ENCODE data around the gene TMEM201.
"Not testable (repeated sequence)": the region's sequence is repeated elsewhere in the genome, so short reads cannot be mapped to it uniquely, and the experiment has no call there.

Gene TMEM201

GRCh38 chr1:9601942-9602793 is 13.5 kb downstream of the TMEM201 start:
- no peak for DNase-seq

- DNase-seq = no peak
These were observed 14.1 kb downstream of the TMEM201 start for GRCh38 chr1:9602794-9603167.

DNA sequence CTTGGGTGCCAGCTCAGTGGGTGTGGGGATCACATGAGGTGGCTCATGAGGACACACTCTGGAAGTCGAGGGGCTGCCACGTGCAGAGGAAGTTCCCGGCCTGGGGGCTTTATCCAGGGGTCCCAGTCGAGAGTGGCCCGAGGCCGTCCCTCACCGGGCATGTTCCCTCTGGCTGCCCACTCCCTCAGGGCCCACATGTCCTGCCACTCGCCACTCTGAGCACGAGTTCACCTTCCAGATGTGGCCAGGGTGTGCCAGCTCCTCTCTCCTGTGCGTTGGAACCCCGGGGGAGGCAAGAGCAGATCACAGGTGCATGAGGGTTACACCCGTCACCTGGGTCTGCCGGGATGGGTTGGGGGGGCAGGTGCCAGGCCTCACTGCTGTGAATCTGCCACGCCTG is 14.6 kb downstream of the TMEM201 start:
- DNase-seq = no peak

GRCh38 chr1:9603766-9604753 is 15.3 kb downstream of the TMEM201 start:
- DNase-seq = no peak

- DNase-seq = no peak
These were observed 16.1 kb downstream of the TMEM201 start for GRCh38 chr1:9604836-9605235.

GRCh38 chr1:9605946-9606455 is 17.3 kb downstream of the TMEM201 start:
- no peak for DNase-seq

DNA sequence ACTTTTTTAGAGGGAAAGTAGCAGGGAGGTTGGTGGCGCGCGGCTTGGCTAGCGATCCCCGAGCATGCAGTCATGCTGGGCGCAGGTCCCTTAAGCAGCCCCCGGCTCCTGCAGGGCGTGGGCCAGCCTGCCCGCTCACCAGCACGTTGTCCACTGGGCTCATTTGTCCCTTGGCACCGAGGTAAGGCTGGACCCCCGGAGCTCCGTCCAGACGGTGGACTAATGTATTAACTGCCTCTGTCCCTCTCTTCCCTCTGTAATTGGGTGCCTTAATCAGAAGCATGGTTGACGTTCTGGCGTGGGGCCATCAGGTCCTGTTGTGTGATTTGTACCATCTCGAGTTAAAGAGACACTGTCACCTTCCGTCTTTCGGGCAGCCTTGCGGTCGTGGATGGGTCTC is 17.7 kb downstream of the TMEM201 start:
- DNase-seq = no peak

DNA sequence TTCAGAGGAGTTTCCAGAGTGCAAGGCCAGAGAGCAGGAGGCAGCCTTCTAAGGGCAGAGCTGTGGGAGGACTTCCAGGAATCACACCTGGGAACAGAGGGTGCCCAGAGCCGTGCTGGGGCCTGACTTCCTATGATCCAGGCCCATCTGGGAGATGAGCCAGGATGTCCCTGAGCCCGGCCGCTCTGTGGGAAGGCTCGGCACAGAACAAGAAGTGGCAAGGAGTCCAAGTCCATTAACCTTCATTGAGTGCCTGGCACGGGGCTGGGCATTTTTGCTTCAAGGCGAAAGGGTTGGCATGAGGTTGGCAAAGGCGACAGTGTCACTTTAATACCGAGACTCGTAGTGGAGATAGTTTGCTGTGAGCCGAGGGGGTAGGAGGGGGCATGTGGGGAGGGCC is 18.2 kb downstream of the TMEM201 start:
- DNase-seq = no peak

DNA sequence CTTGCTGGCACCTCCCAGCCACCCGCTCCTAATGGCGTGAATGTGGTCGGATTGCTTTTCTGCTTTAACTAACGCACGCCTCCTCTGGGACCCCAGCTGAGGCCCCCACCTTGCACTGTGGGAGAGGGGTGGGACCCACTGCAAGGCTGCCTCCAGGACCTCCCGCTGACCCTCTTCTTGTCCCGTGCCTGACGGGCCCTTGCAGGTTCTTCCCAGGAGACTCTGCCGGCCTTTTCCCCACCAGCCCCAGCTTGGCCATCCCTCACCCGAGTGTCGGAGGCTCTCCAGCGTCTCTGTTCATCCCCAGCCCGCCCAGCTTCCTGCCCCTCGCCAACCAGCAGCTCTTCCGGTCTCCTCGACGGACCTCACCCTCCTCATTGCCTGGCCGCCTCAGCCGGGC is 18.6 kb downstream of the TMEM201 start:
- no peak for DNase-seq

DNA sequence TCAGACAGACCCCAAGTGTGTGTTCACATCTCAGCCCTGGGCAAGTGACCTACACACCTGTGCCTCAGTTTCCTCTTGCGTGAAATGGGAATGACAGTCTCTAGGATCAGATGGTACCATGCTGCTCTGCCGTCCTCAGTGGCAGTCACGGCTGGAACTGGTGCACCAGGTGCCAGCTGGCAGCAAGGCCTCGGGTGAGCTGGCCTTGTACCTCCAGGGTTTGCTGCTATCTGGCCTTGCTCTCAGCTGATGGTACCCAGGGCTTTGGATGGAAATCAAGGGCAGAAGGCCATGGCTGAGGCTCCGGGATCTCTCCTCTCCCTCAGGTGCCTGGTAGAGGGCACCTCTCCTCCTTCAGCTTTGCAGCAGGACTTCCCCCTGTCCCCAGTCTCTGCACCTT is 21.3 kb downstream of the TMEM201 start:
- no peak for DNase-seq

- no peak for DNase-seq
These were observed 21.8 kb downstream of the TMEM201 start for GRCh38 chr1:9610548-9610947.

- DNase-seq = no peak
These were observed 23.0 kb downstream of the TMEM201 start for GRCh38 chr1:9611716-9612115.

DNA sequence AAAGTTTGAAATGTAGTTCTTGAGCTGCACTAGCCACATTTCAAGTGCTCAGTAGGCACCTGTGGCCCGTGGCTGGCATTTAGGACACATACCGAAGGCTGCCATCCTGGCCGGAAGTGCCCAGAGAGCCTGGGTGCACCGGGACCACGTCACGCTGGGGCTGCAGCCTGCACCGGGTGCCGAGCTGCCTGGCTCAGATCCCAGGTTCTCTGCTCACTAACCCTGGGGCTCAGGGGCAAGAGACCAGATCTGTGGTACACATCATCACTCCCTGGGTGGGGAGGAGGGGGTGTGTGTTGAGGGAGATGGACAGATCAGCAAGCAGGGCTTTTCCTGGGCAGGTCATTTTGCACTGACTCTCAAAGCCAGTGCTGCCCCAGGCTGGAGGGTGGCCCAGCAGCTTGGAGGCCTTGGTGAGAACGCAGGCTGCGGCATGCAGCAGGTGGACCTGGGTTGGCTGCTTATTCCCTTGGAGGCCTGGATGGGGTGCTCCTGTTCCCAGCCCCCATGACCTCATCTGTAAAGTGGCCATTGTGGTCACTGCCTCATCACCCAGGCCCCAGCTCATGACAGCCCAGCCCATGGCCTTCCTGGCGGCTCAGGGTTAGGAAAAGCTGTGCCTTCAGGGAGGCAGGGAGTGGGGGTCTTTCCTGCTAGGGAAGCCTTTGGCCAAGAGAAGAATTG is 23.6 kb downstream of the TMEM201 start:
- DNase-seq = no peak

DNA sequence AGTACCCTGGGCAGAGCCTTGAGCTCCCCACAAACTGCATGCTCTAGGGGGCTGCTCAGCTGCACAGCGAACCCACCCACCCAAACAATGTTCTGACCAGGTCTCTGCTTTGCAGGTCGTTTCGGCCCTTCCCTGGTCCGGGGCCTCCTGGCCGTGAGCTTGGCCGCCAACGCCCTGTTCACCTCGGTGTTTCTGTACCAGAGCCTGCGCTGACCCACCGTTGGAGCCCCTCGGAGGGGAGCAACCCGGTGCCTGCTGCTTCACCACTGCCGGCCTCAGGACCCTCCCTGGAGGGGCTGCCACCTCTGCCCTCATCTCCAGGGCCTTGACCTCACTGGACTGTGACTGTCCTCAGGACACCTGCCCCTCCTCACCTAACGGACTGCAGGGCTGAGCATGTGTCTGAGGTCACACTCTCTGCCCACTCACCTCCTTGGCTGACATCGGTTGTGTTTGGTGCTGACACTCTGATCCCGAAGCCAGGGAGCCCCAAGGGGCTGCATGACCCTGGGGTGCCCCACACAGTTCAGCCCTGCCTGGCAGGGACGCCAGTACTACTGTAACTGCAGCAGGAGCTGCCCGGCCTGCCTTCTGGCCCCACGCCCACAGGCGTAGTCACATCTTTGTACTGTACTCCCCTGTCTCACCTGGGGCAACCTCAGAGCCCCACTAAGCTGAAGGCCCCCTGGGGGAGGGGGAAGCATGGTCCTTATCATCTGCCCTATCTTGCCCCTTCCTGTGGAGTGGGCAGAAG is 24.3 kb downstream of the TMEM201 start:
- no peak for DNase-seq

GRCh38 chr1:9613625-9614299 is 25.1 kb downstream of the TMEM201 start:
- no peak for DNase-seq

- peak; percentile 52 to 59 for DNase-seq
These were observed 26.8 kb downstream of the TMEM201 start for GRCh38 chr1:9615316-9616063.

DNA sequence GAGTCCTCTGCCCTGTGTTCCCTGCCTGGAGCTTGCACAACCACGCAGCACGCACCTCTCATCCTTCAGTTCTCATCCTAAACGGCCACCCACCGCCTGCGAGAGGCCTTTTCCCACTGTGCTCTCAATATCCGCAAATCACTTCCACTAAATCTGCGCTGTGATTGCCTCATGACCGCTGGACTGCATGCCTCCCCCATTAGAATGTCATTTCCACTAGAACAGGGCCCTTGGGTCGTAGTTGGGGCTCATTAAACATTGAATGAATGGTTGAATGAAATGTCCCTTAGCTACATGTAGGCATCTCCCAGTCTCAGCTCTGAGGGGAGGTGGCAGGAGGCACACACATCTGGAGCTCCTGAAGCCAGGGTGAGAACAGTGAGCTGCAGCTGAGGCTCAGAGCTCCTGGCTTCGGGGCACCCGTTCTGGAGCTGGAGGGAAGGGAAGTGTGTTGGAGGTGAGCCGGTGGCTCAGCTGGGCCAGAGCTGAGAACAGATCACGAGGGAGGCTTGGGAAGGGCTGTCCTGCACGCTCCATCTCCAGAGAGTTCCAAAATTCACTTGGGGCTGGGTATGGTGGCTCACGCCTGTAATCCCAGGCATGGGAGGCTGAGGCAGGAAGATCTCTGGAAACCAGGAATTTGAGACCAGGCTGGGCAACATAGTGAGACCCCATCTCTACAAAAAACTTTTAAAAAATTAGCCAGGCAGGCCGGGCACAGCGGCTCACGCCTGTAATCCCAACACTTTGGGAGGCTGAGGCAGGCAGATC is 30.4 kb downstream of the TMEM201 start:
- no peak for DNase-seq

DNA sequence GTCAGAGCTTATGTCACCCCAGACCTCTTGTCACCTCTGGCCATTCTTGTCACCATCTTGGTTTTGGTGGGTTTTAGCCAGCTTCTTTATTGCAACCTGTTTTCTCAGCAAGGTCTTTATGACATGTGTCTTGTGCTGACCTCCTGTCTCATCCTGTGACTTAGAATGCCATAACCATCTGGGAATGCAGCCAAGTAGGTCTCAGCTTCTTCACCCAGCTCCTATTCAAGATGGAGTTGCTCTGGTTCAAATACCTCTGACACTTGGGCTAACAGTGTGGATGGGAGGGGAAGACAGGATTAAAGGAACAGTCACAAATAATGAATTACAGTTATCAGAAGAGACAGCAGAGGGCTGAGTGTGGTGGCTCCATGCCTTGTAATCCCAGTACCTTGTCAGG is 32.3 kb downstream of the TMEM201 start:
- no peak for DNase-seq

DNA sequence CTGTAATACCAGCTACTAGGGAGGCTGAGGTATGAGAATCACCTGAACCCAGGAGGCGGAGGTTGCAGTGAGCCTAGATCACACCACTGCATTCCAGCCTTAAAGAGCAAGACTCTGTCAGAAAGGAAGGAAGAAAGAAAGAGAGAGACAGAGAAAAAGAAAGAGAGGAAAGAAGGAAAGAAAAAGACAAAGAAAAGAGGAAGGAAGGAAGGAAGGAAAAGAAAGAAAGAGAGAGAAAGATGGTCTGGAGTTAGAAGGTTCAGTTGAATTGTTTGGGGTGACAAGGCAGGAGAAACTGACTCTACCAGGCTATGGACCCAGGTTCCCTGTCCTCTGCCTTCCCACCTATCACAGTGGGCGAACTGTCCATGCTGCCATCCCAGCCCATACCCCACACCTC is 35.4 kb downstream of the TMEM201 start:
- DNase-seq = no peak

- DNase-seq = not testable (repeated sequence)
These were observed 36.3 kb downstream of the TMEM201 start for GRCh38 chr1:9625030-9625429.

All from CD4-positive, alpha-beta T cell treated with Interferon alpha-2 for 1 hour (primary cell).